Measurements from ENCODE around the gene CD99L2. TPM values are rescaled to one million over a fixed set of nuclear protein-coding genes. Genes with fewer than 3 reads are reported as not detected.

CD99L2 gene
- total and polyA plus RNA-seq, 2 of the 8 experiments (the other 6 are each of a cell fraction or from before 2014, with no cell fraction given) = 8.0 to 8.5 TPM

- H3K27ac ChIP-seq (ENCODE audit: low read depth, low read length) = no peak overlapping the region
- CTCF ChIA-PET (ENCODE audit: partially characterized antibody) = no interaction called here
- TF ChIP-seq SIX5 (IDR thresholded peaks at IDR 0.05; ENCODE audit: low read depth, low read length) = no peak
- no peak for TF ChIP-seq TAF1 (IDR thresholded peaks at IDR 0.05; ENCODE audit: low read depth, low read length)
- TF ChIP-seq SP2 (IDR thresholded peaks at IDR 0.05; ENCODE audit: low read length) = no peak
- no peak for TF ChIP-seq CEBPB (IDR thresholded peaks at IDR 0.05; ENCODE audit: low read depth, low read length)
- no peak for TF ChIP-seq SP1 (IDR thresholded peaks at IDR 0.05; ENCODE audit: low read depth, low read length)
- TF ChIP-seq KDM1A (IDR thresholded peaks at IDR 0.05; ENCODE audit: borderline replicate concordance, low read length) = no peak
- no peak for TF ChIP-seq CBX5 (IDR thresholded peaks at IDR 0.05; ENCODE audit: low read depth, low read length)
- no peak for TF ChIP-seq POLR2AphosphoS5 (IDR thresholded peaks at IDR 0.05; ENCODE audit: low read depth, low read length)
- no peak for TF ChIP-seq RFX5 (IDR thresholded peaks at IDR 0.05; ENCODE audit: borderline replicate concordance, low read depth, low read length)
- no peak for TF ChIP-seq TCF12 (IDR thresholded peaks at IDR 0.05; ENCODE audit: low read depth, low read length)
- TF ChIP-seq SIRT6 (IDR thresholded peaks at IDR 0.05; ENCODE audit: low read length) = no peak
- no peak for TF ChIP-seq TEAD4 (IDR thresholded peaks at IDR 0.05; ENCODE audit: low read depth, low read length)
- no peak for TF ChIP-seq BCL11A (IDR thresholded peaks at IDR 0.05; ENCODE audit: low read depth in 2 of 2, low read length in 2 of 2)
- no peak for TF ChIP-seq TBP (IDR thresholded peaks at IDR 0.05; ENCODE audit: low read depth, low read length)
- TF ChIP-seq RNF2 (IDR thresholded peaks at IDR 0.05; ENCODE audit: borderline replicate concordance, low read depth, low read length, missing control alignments, poor library complexity, severe bottlenecking) = no peak
Observed at GRCh38 chrX:150759568-150760416, 138.7 kb downstream of the CD99L2 start.

More at GRCh38 chrX:150759568-150760416, 138.7 kb downstream of the CD99L2 start:
- Histone ChIP-seq H3K27me3 (replicated peaks in 1 of 4; ENCODE audit: control insufficient read depth in 3 of 4, extremely low read depth in 1 of 4, insufficient read depth in 3 of 4, low read length in 3 of 4) (no peaks in the 10 kb centered on the region), H3K18ac (ENCODE audit: extremely low read depth, low read length) (no peak overlapping the region), H2AK5ac (ENCODE audit: low read depth, low read length) (no peak overlapping the region), H3K79me1 (ENCODE audit: low read depth, low read length) (no peaks in the 10 kb centered on the region), H3K4me1 (replicated peaks in 1 of 4; ENCODE audit: control insufficient read depth in 3 of 4, insufficient read depth in 4 of 4, low read length in 3 of 4) (0 out of 7 replicates have a peak, but pooled peaks cover 0 to 2% (median 0%) of the 10 kb centered on the region in 4 experiments), H3K23ac (ENCODE audit: insufficient read length) (no peak overlapping the region), H4K91ac (replicated peaks; ENCODE audit: insufficient read length, low read length) (no peak overlapping the region), H4K20me1 (replicated peaks in 1 of 2; ENCODE audit: control insufficient read depth in 1 of 2, insufficient read depth in 2 of 2, low read length in 2 of 2) (peaks cover 0 to 2% of the 10 kb centered on the region in 2 experiments), H3K9me3 (ENCODE audit: insufficient read depth in 2 of 2, low read depth in 1 of 2, low read length in 1 of 2) (no peaks in the 10 kb centered on the region), H2BK20ac (ENCODE audit: low read length) (no peak overlapping the region), H2BK5ac (ENCODE audit: low read depth, low read length) (no peak overlapping the region), H3K79me2 (ENCODE audit: control insufficient read depth in 1 of 2, insufficient read depth in 2 of 2, low read length in 2 of 2) (no peaks in the 10 kb centered on the region), H3K56ac (replicated peaks; ENCODE audit: insufficient read length, low read depth, low read length) (no peak overlapping the region), H3K36me3 (ENCODE audit: control insufficient read depth in 2 of 4, insufficient read depth in 4 of 4, low read length in 3 of 4) (no peaks in the 10 kb centered on the region; a peak in 1 of 8 replicates), H2AFZ (ENCODE audit: low read length) (no peak overlapping the region), H3K4me3 (ENCODE audit: extremely low read depth in 1 of 4, insufficient read depth in 2 of 4, low read depth in 3 of 4, low read length in 4 of 4) (no peak overlapping the region), H4K5ac (ENCODE audit: insufficient read length, low read depth, low read length) (no peak overlapping the region), H3K9ac (replicated peaks in 1 of 4; ENCODE audit: extremely low read depth in 1 of 4, low read depth in 3 of 4, low read length in 3 of 4) (no peak overlapping the region), H2BK15ac (ENCODE audit: low read length) (no peak overlapping the region), H2BK12ac (ENCODE audit: low read depth, low read length) (no peak overlapping the region), H3K23me2 (ENCODE audit: low read depth, low read length) (no peaks in the 10 kb centered on the region), H2BK120ac (replicated peaks; ENCODE audit: low read depth, low read length) (no peak overlapping the region), H4K8ac (ENCODE audit: extremely low read depth, insufficient read depth, low read length) (no peak overlapping the region), H3K4ac (replicated peaks; ENCODE audit: insufficient read length, low read depth, low read length) (no peak overlapping the region), H3K4me2 (ENCODE audit: insufficient read depth in 1 of 2, low read depth in 2 of 2, low read length in 2 of 2) (no peak overlapping the region), H3K14ac (ENCODE audit: insufficient read length) (no peak overlapping the region)
- DNase-seq (ENCODE audit: low read depth in 1 of 2, low spot score in 2 of 2) = no peak
- FAIRE-seq = no peak
- POLR2A ChIA-PET (ENCODE audit: partially characterized antibody) = no interaction called here
- 86% methylated on average over 20 of the region's 22 CpGs; no CpG with 5 or more reads in 1 of the 2 experiments for WGBS, 2 experiments (ENCODE audit: extremely low coverage in 1 of 2, insufficient coverage in 1 of 2, insufficient read length in 1 of 2, insufficient replicate concordance in 2 of 2, low coverage in 1 of 2, low lambda C conversion rate in 2 of 2, missing lambda C conversion rate in 1 of 2)
